Measurements from ENCODE around the gene ATP6V0A4. TPM values are rescaled to one million over a fixed set of nuclear protein-coding genes. Genes with fewer than 3 reads are reported as not detected.
"Not testable (repeated sequence)": the region's sequence is repeated elsewhere in the genome, so short reads cannot be mapped to it uniquely, and the experiment has no call there.

Gene ATP6V0A4
- total RNA-seq, 1 experiment from 2014 or later = 1.1 TPM

- POLR2A ChIA-PET = no interaction called here
- peaks cover 32% of the 10 kb centered on the region for H3K4me1 Mint-ChIP-seq
- no peak overlapping the region for H3K4me3 Mint-ChIP-seq
- ATAC-seq (no peak), DNase-seq (ENCODE audit: low spot score) (no peak)
- H3K27me3 Mint-ChIP-seq (ENCODE audit: low read depth) = no peaks in the 10 kb centered on the region
- CTCF ChIA-PET = no interaction called here
- H3K27ac Mint-ChIP-seq = no peak overlapping the region
- no peaks in the 10 kb centered on the region for H3K9me3 Mint-ChIP-seq
- H3K36me3 Mint-ChIP-seq = no peaks in the 10 kb centered on the region
- TF ChIP-seq ZNF317 (CRISPR knock-in tag; IDR thresholded peaks at IDR 0.05; ENCODE audit: borderline replicate concordance, low read depth) (no peak), NFATC4 (CRISPR knock-in tag; IDR thresholded peaks at IDR 0.05) (no peak), SMAD4 (CRISPR knock-in tag; IDR thresholded peaks at IDR 0.05) (no peak), ZNF512 (CRISPR knock-in tag; IDR thresholded peaks at IDR 0.05; ENCODE audit: borderline replicate concordance) (no peak), ZNF281 (CRISPR knock-in tag; IDR thresholded peaks at IDR 0.05) (no peak), GRHL2 (CRISPR knock-in tag; IDR thresholded peaks at IDR 0.05; ENCODE audit: insufficient replicate concordance, severe bottlenecking) (no peak)
Measured at GRCh38 chr7:138799336-138800000, 1.5 kb upstream of the ATP6V0A4 start.

GRCh38 chr7:138798836-138799235 is 840 bp upstream of the ATP6V0A4 start:
- ChIA-PET CTCF (interaction anchor here (2.7 kb wide), 1 partner anchor 60 kb away, joined by 24 read pairs; no protein-coding TSS in a partner anchor), POLR2A (no interaction called here)
- ATAC-seq = no peak
- no peaks in the 10 kb centered on the region for H3K36me3 Mint-ChIP-seq
- H3K27ac Mint-ChIP-seq = no peak overlapping the region
- no peak for DNase-seq (ENCODE audit: low spot score)
- peak overlapping the region; percentile 26; the same call in 1 of the 2 replicates for H3K4me3 Mint-ChIP-seq
- no peaks in the 10 kb centered on the region for H3K9me3 Mint-ChIP-seq
- no peaks in the 10 kb centered on the region for H3K27me3 Mint-ChIP-seq (ENCODE audit: low read depth)
- peaks cover 39% of the 10 kb centered on the region for H3K4me1 Mint-ChIP-seq
- TF ChIP-seq FOXP1 (CRISPR knock-in tag; IDR thresholded peaks at IDR 0.05; ENCODE audit: borderline replicate concordance) (no peak), ZNF263 (CRISPR knock-in tag; IDR thresholded peaks at IDR 0.05; ENCODE audit: low read depth) (no peak), CBFB (CRISPR knock-in tag; IDR thresholded peaks at IDR 0.05; ENCODE audit: low read depth) (no peak), NR2C2 (CRISPR knock-in tag; IDR thresholded peaks at IDR 0.05) (no peak), STAT6 (CRISPR knock-in tag; conservative IDR thresholded peaks at IDR 0.05; ENCODE audit: low read depth) (no peak), E2F4 (CRISPR knock-in tag; IDR thresholded peaks at IDR 0.05; ENCODE audit: borderline replicate concordance, low read depth) (no peak)

GRCh38 chr7:138797046-138797445 is 950 bp downstream of the ATP6V0A4 start:
- H3K36me3 Mint-ChIP-seq; H3K4me3 Mint-ChIP-seq; H3K9me3 Mint-ChIP-seq; DNase-seq (ENCODE audit: low spot score); POLR2A ChIA-PET; ATAC-seq; H3K27me3 Mint-ChIP-seq (ENCODE audit: low read depth): not testable (repeated sequence)
- H3K4me1 Mint-ChIP-seq = peaks cover 45% of the 10 kb centered on the region
- peak overlapping the region; percentile 55 for H3K27ac Mint-ChIP-seq
- CTCF ChIA-PET = interaction anchor here (0.6 to 2.7 kb wide), 14 partner anchors 9 to 1170 kb away, joined by 3 to 24 read pairs (median 3); no protein-coding TSS in a partner anchor
